ENCODE results near the gene NIM1K. TPM values are rescaled to one million over a fixed set of nuclear protein-coding genes. Genes with fewer than 3 reads are reported as not detected.

NIM1K gene
- total and polyA plus RNA-seq, 2 experiments from 2014 or later: 1.2 to 4.9 TPM

DNA sequence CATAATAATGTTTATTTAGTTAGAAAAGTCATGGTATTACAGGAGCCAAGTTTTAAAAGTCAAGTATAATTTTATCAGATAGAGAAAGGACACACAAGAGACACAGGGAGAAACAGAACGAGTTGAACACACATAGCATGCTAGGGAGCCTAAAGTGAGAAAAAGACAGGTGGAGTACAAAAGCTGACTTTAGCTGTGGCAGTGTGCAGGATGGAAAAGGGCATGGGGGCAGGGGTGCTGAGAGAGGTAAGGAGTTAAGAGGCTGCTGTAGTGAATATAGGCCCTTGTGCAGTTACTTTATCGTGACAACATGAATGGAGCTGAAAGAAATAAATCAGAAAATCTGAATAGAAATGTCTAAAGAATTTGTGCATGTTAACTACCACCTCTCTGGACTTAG is 103.2 kb downstream of the NIM1K start:
- Histone ChIP-seq H3K4me2 (ENCODE audit: unreplicated experiment) (no peak overlapping the region), H3K27ac (no peak overlapping the region), H2AFZ (no peak overlapping the region), H4K20me1 (ENCODE audit: insufficient read depth) (no peaks in the 10 kb centered on the region), H3K4me3 (no peak overlapping the region), H3K9me2 (ENCODE audit: insufficient read depth) (no peaks in the 10 kb centered on the region), H3K36me3 (ENCODE audit: low read depth) (peaks cover 55% of the 10 kb centered on the region), H3K9ac (no peak overlapping the region), H3K27me3 (replicated peaks; ENCODE audit: insufficient read depth) (no peaks in the 10 kb centered on the region), H3K79me2 (ENCODE audit: insufficient read depth) (peaks cover 12% of the 10 kb centered on the region), H3K4me1 (ENCODE audit: insufficient read depth) (peaks cover 26% of the 10 kb centered on the region), H3K9me3 (ENCODE audit: low read depth) (no peaks in the 10 kb centered on the region), H3F3A (ENCODE audit: insufficient read depth) (peaks cover 10% of the 10 kb centered on the region; the same call in 1 of the 2 replicates)
- WGBS, 2 experiments (ENCODE audit: low coverage in 1 of 2, low lambda C conversion rate in 2 of 2, missing lambda C conversion rate in 2 of 2): 94 to 97% methylated on average over 2 of the region's 2 CpGs
- in situ Hi-C loops (cut with MboI): no loop called here
- no peak for DNase-seq
- TF ChIP-seq EZH2phosphoT487 (IDR thresholded peaks at IDR 0.05; ENCODE audit: insufficient read depth, low read depth): no peak
- no peak for TF ChIP-seq EZH2 (IDR thresholded peaks at IDR 0.05; ENCODE audit: insufficient read depth, poor library complexity, severe bottlenecking)

DNA sequence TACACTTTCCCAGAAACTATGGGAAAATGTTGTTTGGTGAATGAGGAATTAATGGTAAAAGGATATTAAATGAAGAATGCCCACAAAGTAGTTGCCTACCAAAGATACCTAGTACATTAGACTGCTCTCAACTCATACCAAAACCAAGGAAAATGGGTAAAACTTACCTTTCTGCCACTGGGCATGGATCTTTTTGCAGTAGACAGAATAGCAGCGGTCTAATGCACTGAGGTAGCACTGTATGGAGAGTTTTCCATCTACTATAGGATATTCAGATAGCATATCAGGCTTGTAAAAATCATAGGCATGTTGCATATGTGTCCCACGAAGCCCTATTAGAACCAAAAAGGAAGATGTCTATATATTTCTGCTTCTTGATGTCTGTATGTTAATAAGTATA is 104.8 kb downstream of the NIM1K start:
- H3K36me3 ChIP-seq (ENCODE audit: low read depth): peaks cover 45% of the 10 kb centered on the region
- H3F3A ChIP-seq (ENCODE audit: insufficient read depth): peaks cover 10% of the 10 kb centered on the region; the same call in 1 of the 2 replicates
- in situ Hi-C loops (cut with MboI): no loop called here
- WGBS, 2 experiments (ENCODE audit: low coverage in 1 of 2, low lambda C conversion rate in 2 of 2, missing lambda C conversion rate in 2 of 2): 98 to 100% methylated on average over 2 of the region's 2 CpGs
- H3K4me1 ChIP-seq (ENCODE audit: insufficient read depth): peaks cover 22% of the 10 kb centered on the region
- H4K20me1 ChIP-seq (ENCODE audit: insufficient read depth): no peaks in the 10 kb centered on the region
- TF ChIP-seq EZH2 (IDR thresholded peaks at IDR 0.05; ENCODE audit: insufficient read depth, poor library complexity, severe bottlenecking) (no peak), EZH2phosphoT487 (IDR thresholded peaks at IDR 0.05; ENCODE audit: insufficient read depth, low read depth) (no peak)
- peaks cover 28% of the 10 kb centered on the region for H3K79me2 ChIP-seq (ENCODE audit: insufficient read depth)
- H3K4me2 ChIP-seq (ENCODE audit: unreplicated experiment): no peak overlapping the region
- no peak overlapping the region for H3K27ac ChIP-seq
- H3K9ac ChIP-seq: no peak overlapping the region
- no peak for DNase-seq
- H3K4me3 ChIP-seq: no peak overlapping the region
- H3K9me3 ChIP-seq (ENCODE audit: low read depth): no peaks in the 10 kb centered on the region
- no peaks in the 10 kb centered on the region for H3K27me3 ChIP-seq (replicated peaks; ENCODE audit: insufficient read depth)
- H2AFZ ChIP-seq: no peak overlapping the region
- no peaks in the 10 kb centered on the region for H3K9me2 ChIP-seq (ENCODE audit: insufficient read depth)

- H3K4me3 ChIP-seq: no peak overlapping the region
- no peak for DNase-seq
- peaks cover 44% of the 10 kb centered on the region for H3K79me2 ChIP-seq (ENCODE audit: insufficient read depth)
- peaks cover 10% of the 10 kb centered on the region; the same call in 1 of the 2 replicates for H3F3A ChIP-seq (ENCODE audit: insufficient read depth)
- H3K4me2 ChIP-seq (ENCODE audit: unreplicated experiment): no peak overlapping the region
- H3K27ac ChIP-seq: no peak overlapping the region
- H3K27me3 ChIP-seq (replicated peaks; ENCODE audit: insufficient read depth): no peaks in the 10 kb centered on the region
- peaks cover 15% of the 10 kb centered on the region for H3K4me1 ChIP-seq (ENCODE audit: insufficient read depth)
- H3K9ac ChIP-seq: no peak overlapping the region
- peaks cover 34% of the 10 kb centered on the region for H3K36me3 ChIP-seq (ENCODE audit: low read depth)
- in situ Hi-C loops (cut with MboI): no loop called here
- H2AFZ ChIP-seq: no peak overlapping the region
- H4K20me1 ChIP-seq (ENCODE audit: insufficient read depth): no peaks in the 10 kb centered on the region
- H3K9me3 ChIP-seq (ENCODE audit: low read depth): no peaks in the 10 kb centered on the region
- TF ChIP-seq EZH2 (IDR thresholded peaks at IDR 0.05; ENCODE audit: insufficient read depth, poor library complexity, severe bottlenecking): no peak
- no peak for TF ChIP-seq EZH2phosphoT487 (IDR thresholded peaks at IDR 0.05; ENCODE audit: insufficient read depth, low read depth)
- WGBS, 2 experiments (ENCODE audit: low coverage in 1 of 2, low lambda C conversion rate in 2 of 2, missing lambda C conversion rate in 2 of 2): 55 to 58% methylated on average over 5 of the region's 5 CpGs
- H3K9me2 ChIP-seq (ENCODE audit: insufficient read depth): no peaks in the 10 kb centered on the region
Observed at GRCh38 chr5:43298443-43298842, 106.4 kb downstream of the NIM1K start.

DNA sequence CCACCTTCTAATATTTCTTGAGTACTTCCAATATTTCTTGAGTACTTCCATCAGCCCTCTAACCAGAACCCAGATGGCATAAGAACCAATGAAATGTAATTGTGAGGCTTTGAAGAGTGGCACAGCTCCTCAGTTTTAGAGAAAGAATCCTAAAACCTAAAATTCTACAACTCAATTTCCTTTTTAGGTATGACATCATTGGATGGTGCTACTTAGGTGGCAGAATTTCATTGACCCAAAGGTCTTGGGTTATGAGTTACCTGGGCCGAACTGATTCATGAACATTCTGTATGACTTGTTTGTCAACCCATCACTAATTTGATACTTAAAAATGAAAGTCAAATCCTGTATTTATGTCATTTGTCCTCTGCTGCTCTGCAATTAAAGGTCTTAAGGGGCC is 108.1 kb downstream of the NIM1K start:
- TF ChIP-seq EZH2phosphoT487 (IDR thresholded peaks at IDR 0.05; ENCODE audit: insufficient read depth, low read depth) (no peak), EZH2 (IDR thresholded peaks at IDR 0.05; ENCODE audit: insufficient read depth, poor library complexity, severe bottlenecking) (no peak)
- H3K36me3 ChIP-seq (ENCODE audit: low read depth): peaks cover 30% of the 10 kb centered on the region
- no peak overlapping the region for H3K4me2 ChIP-seq (ENCODE audit: unreplicated experiment)
- no peak overlapping the region for H3K4me3 ChIP-seq
- peaks cover 61% of the 10 kb centered on the region for H3K79me2 ChIP-seq (ENCODE audit: insufficient read depth)
- no peaks in the 10 kb centered on the region for H3K27me3 ChIP-seq (replicated peaks; ENCODE audit: insufficient read depth)
- H3K9ac ChIP-seq: no peak overlapping the region
- no peaks in the 10 kb centered on the region for H3K9me2 ChIP-seq (ENCODE audit: insufficient read depth)
- no peak for DNase-seq
- no peak overlapping the region for H2AFZ ChIP-seq
- H3K9me3 ChIP-seq (ENCODE audit: low read depth): no peaks in the 10 kb centered on the region
- peaks cover 2% of the 10 kb centered on the region; the same call in 1 of the 2 replicates for H3F3A ChIP-seq (ENCODE audit: insufficient read depth)
- H4K20me1 ChIP-seq (ENCODE audit: insufficient read depth): no peaks in the 10 kb centered on the region
- H3K4me1 ChIP-seq (ENCODE audit: insufficient read depth): no peaks in the 10 kb centered on the region; the same call in 1 of the 2 replicates
- in situ Hi-C loops (cut with MboI): no loop called here
- WGBS, 2 experiments (ENCODE audit: low coverage in 1 of 2, low lambda C conversion rate in 2 of 2, missing lambda C conversion rate in 2 of 2): 93 to 100% methylated on average over 1 of the region's 1 CpG
- H3K27ac ChIP-seq: no peak overlapping the region

DNA sequence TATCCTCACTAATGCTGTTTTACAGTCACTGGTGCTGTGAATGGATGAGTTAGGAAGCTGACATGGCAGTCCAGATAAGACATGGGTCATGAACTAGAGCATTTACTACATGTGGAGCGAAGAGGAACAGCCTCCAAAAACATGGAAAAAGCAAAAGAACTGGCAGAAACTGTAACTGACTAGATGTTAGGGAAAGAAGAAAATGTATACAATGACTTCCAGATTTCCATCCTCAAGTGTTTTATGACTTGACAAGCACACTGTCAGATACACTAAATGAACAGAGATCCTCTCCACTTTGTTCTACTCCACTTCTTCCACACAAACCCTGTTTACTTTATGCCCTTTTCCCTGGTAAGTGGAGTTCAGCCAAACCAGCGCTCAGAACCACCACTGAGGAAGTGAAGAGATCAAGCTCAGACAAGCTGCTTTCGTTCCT is 109.6 kb downstream of the NIM1K start:
- no peaks in the 10 kb centered on the region; the same call in 1 of the 2 replicates for H3K4me1 ChIP-seq (ENCODE audit: insufficient read depth)
- no peak overlapping the region for H3K9ac ChIP-seq
- TF ChIP-seq EZH2 (IDR thresholded peaks at IDR 0.05; ENCODE audit: insufficient read depth, poor library complexity, severe bottlenecking): no peak
- TF ChIP-seq EZH2phosphoT487 (IDR thresholded peaks at IDR 0.05; ENCODE audit: insufficient read depth, low read depth): no peak
- peaks cover 5% of the 10 kb centered on the region for H3F3A ChIP-seq (ENCODE audit: insufficient read depth)
- H3K4me2 ChIP-seq (ENCODE audit: unreplicated experiment): no peak overlapping the region
- H3K9me2 ChIP-seq (ENCODE audit: insufficient read depth): no peaks in the 10 kb centered on the region
- H3K27ac ChIP-seq: no peak overlapping the region
- in situ Hi-C loops (cut with MboI): no loop called here
- peaks cover 66% of the 10 kb centered on the region for H3K79me2 ChIP-seq (ENCODE audit: insufficient read depth)
- H3K4me3 ChIP-seq: no peak overlapping the region
- DNase-seq: no peak
- H4K20me1 ChIP-seq (ENCODE audit: insufficient read depth): no peaks in the 10 kb centered on the region
- no peaks in the 10 kb centered on the region for H3K9me3 ChIP-seq (ENCODE audit: low read depth)
- WGBS, 2 experiments (ENCODE audit: low coverage in 1 of 2, low lambda C conversion rate in 2 of 2, missing lambda C conversion rate in 2 of 2): 57 to 73% methylated on average over 3 of the region's 3 CpGs
- no peaks in the 10 kb centered on the region for H3K27me3 ChIP-seq (replicated peaks; ENCODE audit: insufficient read depth)
- peaks cover 14% of the 10 kb centered on the region for H3K36me3 ChIP-seq (ENCODE audit: low read depth)
- H2AFZ ChIP-seq: no peak overlapping the region

Measured in GM23248 (cell line).